Liver (tissue), 9 donors: Measurements from ENCODE around the gene MEF2A. TPM values are rescaled to one million over a fixed set of nuclear protein-coding genes. Genes with fewer than 3 reads are reported as not detected.

Experiments
- DNase-seq: peaks from one replicate; pipeline ENCODE4 v3.0.0-alpha.2; 2017; ENCODE audit warnings: low spot score
- H3K27ac ChIP-seq, 2 donors: one replicate each; pipeline ENCODE4 v1.7.0; 2013; ENCODE audit warnings: inconsistent platforms in 2 of 2, low read length in 2 of 2, control low read depth in 1 of 2, low read depth in 1 of 2, mild to moderate bottlenecking in 1 of 2
- H3K27me3 ChIP-seq, 4 donors: one replicate each; pipeline versions ENCODE4 v1.6.1 to v1.7.0; 2013; ENCODE audit warnings: low read length in 3 of 4, inconsistent platforms in 1 of 4, mild to moderate bottlenecking in 1 of 4, moderate library complexity in 1 of 4; ENCODE audit not compliant: control insufficient read depth in 4 of 4, insufficient read depth in 4 of 4
- H3K36me3 ChIP-seq, 4 donors: one replicate each; pipeline versions ENCODE4 v1.6.1 to v1.7.0; 2013; ENCODE audit warnings: low read length in 3 of 4, mild to moderate bottlenecking in 3 of 4, low read depth in 1 of 4, moderate library complexity in 1 of 4; ENCODE audit not compliant: control insufficient read depth in 4 of 4, insufficient read depth in 3 of 4
- H3K4me1 ChIP-seq, 4 donors: one replicate each; pipeline versions ENCODE4 v1.6.1 to v1.7.0; 2013; ENCODE audit warnings: low read length in 3 of 4, mild to moderate bottlenecking in 3 of 4, moderate library complexity in 1 of 4; ENCODE audit not compliant: control insufficient read depth in 4 of 4, insufficient read depth in 4 of 4
- H3K4me3 ChIP-seq, 3 donors: one replicate each; pipeline versions ENCODE4 v1.6.1 to v1.7.0; 2013; ENCODE audit warnings: low read length in 3 of 3, control low read depth in 1 of 3, low read depth in 1 of 3, mild to moderate bottlenecking in 1 of 3
- H3K9ac ChIP-seq, 2 donors: one replicate each; pipeline ENCODE4 v1.7.0; 2013; ENCODE audit warnings: low read length in 2 of 2, mild to moderate bottlenecking in 2 of 2, moderate library complexity in 2 of 2, control low read depth in 1 of 2, low read depth in 1 of 2
- H3K9me3 ChIP-seq, 4 donors: one replicate each; pipeline versions ENCODE4 v1.6.1 to v1.7.0; 2013; ENCODE audit warnings: low read length in 3 of 4; ENCODE audit not compliant: control insufficient read depth in 4 of 4
- CTCF ChIP-seq: fragments of 150-350 bp; IDR thresholded peaks from 2 replicates; pipeline ENCODE4 v1.5.1; 2017; ENCODE audit warnings: improper control_type of control experiment, low read depth, low read length; ENCODE audit not compliant: missing input control
- EGR1 ChIP-seq, 2 donors: IDR thresholded peaks; 2 replicates each; pipeline ENCODE4 v1.6.1; 2016 to 2018; ENCODE audit warnings: antibody characterized with exemption in 2 of 2, low read depth in 2 of 2
- FOXA1 ChIP-seq: IDR thresholded peaks from 2 replicates; pipeline ENCODE4 v1.6.1; 2016; ENCODE audit warnings: antibody characterized with exemption
- FOXA2 ChIP-seq: IDR thresholded peaks from 2 replicates; pipeline ENCODE4 v1.6.1; 2016; ENCODE audit warnings: antibody characterized with exemption
- GABPA ChIP-seq, 2 donors: IDR thresholded peaks in 1 of 2; conservative IDR thresholded peaks in 1 of 2; 2 replicates each; pipeline ENCODE4 v1.6.1; 2016; ENCODE audit warnings: antibody characterized with exemption in 2 of 2, mild to moderate bottlenecking in 1 of 2, moderate library complexity in 1 of 2
- HNF4A ChIP-seq, 2 donors: conservative IDR thresholded peaks; 2 replicates each; pipeline ENCODE4 v1.6.1; 2016; ENCODE audit warnings: antibody characterized with exemption in 2 of 2, mild to moderate bottlenecking in 2 of 2
- HNF4G ChIP-seq: IDR thresholded peaks from 2 replicates; pipeline ENCODE4 v1.6.1; 2016; ENCODE audit warnings: antibody characterized with exemption
- JUND ChIP-seq, 2 donors: IDR thresholded peaks; 2 replicates each; pipeline ENCODE4 v1.6.1; 2016; ENCODE audit warnings: antibody characterized with exemption in 2 of 2
- MAX ChIP-seq: IDR thresholded peaks from 2 replicates; pipeline ENCODE4 v1.6.1; 2016; ENCODE audit warnings: antibody characterized with exemption
- NR2F2 ChIP-seq: IDR thresholded peaks from 2 replicates; pipeline ENCODE4 v1.6.1; 2016; ENCODE audit warnings: antibody characterized with exemption
- RAD21 ChIP-seq, 2 donors: IDR thresholded peaks; 2 replicates each; pipeline ENCODE4 v1.6.1; 2016; ENCODE audit warnings: antibody characterized with exemption in 2 of 2, mild to moderate bottlenecking in 2 of 2
- RXRA ChIP-seq, 2 donors: IDR thresholded peaks; 2 replicates each; pipeline ENCODE4 v1.6.1; 2017 to 2018; ENCODE audit warnings: antibody characterized with exemption in 2 of 2, mild to moderate bottlenecking in 1 of 2
- SP1 ChIP-seq: IDR thresholded peaks from 2 replicates; pipeline ENCODE4 v1.6.1; 2018; ENCODE audit warnings: antibody characterized with exemption, mild to moderate bottlenecking
- TAF1 ChIP-seq: conservative IDR thresholded peaks from 2 replicates; pipeline ENCODE4 v1.6.1; 2016; ENCODE audit warnings: antibody characterized with exemption, mild to moderate bottlenecking
- YY1 ChIP-seq: IDR thresholded peaks from 2 replicates; pipeline ENCODE4 v1.6.1; 2016; ENCODE audit warnings: antibody characterized with exemption, mild to moderate bottlenecking
- WGBS: extraction: QIAGEN DNeasy Blood & Tissue Kit; methylation state at CpG from one replicate; pipeline ENCODE4 v1.1.7; 2013; 5-methylcytosine and 5-hydroxymethylcytosine counted together
- polyA plus RNA-seq, 2 donors: library from polyadenylated mRNA; stranded (reverse) in 1 of 2; unstranded in 1 of 2; fragments of 200-250 nt in 1 of 2; fragments of >200 nt in 1 of 2; fragmentation: Nextera tagmentation in 1 of 2; extraction: Ambion mirVana in 1 of 2; gene quantifications; one replicate each; pipeline versions ENCODE4 v1.2.1 to v1.2.3, GENCODE V29; 2013 to 2015
- total RNA-seq, 2 donors: library from RNA; depleted of rRNA; stranded (reverse); fragments of >200 nt; gene quantifications; one replicate each; pipeline ENCODE4 v1.2.3, GENCODE V29; 2014
- TF ChIP-seq, protein P1 (sequence below): IDR thresholded peaks from 2 replicates; pipeline ENCODE4 v1.6.1; 2016; ENCODE audit warnings: antibody characterized with exemption
- TF ChIP-seq, protein P2 (sequence below): IDR thresholded peaks from 2 replicates; pipeline ENCODE4 v1.6.1; 2016; ENCODE audit warnings: antibody characterized with exemption
- TF ChIP-seq, protein P3 (sequence below): IDR thresholded peaks from 2 replicates; pipeline ENCODE4 v1.6.1; 2016; ENCODE audit warnings: antibody characterized with exemption, mild to moderate bottlenecking
- donor health status: healthy.
- donor health status: healthy.
- donor health status: healthy.
- donor health status: healthy.
- donor health status: healthy.

The MEF2A gene
- total and polyA plus RNA-seq, 4 donors, result 8.5 to 45.9 (median 18.2) TPM

DNA sequence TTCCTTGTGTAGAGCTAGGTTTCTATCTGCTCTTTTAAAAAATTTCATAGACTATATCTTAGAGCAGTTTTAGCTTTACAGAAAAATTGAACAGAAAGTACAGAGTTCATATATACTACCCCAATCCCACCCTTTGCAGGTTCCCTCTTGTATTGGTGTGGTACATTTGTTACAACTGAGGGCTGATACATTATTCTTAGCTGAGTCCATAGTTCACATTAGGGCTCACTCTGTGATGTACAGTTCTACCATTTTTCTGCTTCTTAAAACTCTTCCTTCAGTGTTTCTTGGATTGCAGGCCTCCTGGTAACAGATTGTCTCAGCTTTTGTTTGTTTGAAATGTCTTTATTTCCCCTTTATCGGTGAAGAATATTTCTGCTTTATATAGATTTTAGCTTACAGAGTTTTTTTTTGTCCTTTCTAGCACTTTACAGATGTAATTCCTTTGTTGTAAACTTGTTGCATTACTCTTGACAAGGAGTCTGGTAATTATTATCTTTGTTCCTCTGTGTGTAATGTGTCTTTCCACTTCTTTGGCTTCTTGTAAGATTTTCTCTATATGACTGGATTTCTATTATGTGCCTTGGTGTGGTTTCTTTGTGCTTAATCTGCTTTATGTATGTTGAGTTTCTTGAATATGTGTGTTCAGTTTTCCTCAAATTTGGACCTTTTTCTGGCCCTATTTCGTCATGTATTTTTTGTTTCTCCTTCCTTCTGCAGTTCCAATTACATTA, 25.3 kb downstream of the MEF2A start:
- WGBS, result 80% methylated on average over 2 of the region's 2 CpGs

GRCh38 chr15:99592145-99592791, 26.5 kb downstream of the MEF2A start:
- H3K4me1 ChIP-seq, result peaks cover 4 to 17% (median 11%) of the 10 kb centered on the region in 4 donors
- DNase-seq, result no peak
- H3K9ac ChIP-seq, result peak overlapping the region in 1 of 2 donors; percentile 46
- H3K27me3 ChIP-seq, result no peaks in the 10 kb centered on the region
- WGBS, result 54% methylated on average over 6 of the region's 6 CpGs
- TF ChIP-seq, protein P1, sequence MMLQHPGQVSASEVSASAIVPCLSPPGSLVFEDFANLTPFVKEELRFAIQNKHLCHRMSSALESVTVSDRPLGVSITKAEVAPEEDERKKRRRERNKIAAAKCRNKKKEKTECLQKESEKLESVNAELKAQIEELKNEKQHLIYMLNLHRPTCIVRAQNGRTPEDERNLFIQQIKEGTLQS, result no peak
- TF ChIP-seq, protein P2, sequence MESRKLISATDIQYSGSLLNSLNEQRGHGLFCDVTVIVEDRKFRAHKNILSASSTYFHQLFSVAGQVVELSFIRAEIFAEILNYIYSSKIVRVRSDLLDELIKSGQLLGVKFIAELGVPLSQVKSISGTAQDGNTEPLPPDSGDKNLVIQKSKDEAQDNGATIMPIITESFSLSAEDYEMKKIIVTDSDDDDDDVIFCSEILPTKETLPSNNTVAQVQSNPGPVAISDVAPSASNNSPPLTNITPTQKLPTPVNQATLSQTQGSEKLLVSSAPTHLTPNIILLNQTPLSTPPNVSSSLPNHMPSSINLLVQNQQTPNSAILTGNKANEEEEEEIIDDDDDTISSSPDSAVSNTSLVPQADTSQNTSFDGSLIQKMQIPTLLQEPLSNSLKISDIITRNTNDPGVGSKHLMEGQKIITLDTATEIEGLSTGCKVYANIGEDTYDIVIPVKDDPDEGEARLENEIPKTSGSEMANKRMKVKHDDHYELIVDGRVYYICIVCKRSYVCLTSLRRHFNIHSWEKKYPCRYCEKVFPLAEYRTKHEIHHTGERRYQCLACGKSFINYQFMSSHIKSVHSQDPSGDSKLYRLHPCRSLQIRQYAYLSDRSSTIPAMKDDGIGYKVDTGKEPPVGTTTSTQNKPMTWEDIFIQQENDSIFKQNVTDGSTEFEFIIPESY, result peak; percentile 18
- TF ChIP-seq JUND (IDR thresholded peaks at IDR 0.05) (no peak), RAD21 (IDR thresholded peaks at IDR 0.05) (peak; percentile 51 to 62), GABPA (IDR thresholded peaks at IDR 0.05 in 1 of 2, conservative IDR thresholded peaks at IDR 0.05 in 1 of 2) (no peak), YY1 (peak; percentile 74), MAX (peak; percentile 92), TAF1 (no peak), HNF4G (no peak), RXRA (IDR thresholded peaks at IDR 0.05) (peak in 1 of 2 donors; percentile 18), NR2F2 (no peak), HNF4A (conservative IDR thresholded peaks at IDR 0.05) (peak; percentile 43 to 45), CTCF (no peak), SP1 (no peak), FOXA2 (no peak), FOXA1 (no peak), EGR1 (IDR thresholded peaks at IDR 0.05; ENCODE audit: low read depth in 2 of 2) (no peak)
- TF ChIP-seq, protein P3, sequence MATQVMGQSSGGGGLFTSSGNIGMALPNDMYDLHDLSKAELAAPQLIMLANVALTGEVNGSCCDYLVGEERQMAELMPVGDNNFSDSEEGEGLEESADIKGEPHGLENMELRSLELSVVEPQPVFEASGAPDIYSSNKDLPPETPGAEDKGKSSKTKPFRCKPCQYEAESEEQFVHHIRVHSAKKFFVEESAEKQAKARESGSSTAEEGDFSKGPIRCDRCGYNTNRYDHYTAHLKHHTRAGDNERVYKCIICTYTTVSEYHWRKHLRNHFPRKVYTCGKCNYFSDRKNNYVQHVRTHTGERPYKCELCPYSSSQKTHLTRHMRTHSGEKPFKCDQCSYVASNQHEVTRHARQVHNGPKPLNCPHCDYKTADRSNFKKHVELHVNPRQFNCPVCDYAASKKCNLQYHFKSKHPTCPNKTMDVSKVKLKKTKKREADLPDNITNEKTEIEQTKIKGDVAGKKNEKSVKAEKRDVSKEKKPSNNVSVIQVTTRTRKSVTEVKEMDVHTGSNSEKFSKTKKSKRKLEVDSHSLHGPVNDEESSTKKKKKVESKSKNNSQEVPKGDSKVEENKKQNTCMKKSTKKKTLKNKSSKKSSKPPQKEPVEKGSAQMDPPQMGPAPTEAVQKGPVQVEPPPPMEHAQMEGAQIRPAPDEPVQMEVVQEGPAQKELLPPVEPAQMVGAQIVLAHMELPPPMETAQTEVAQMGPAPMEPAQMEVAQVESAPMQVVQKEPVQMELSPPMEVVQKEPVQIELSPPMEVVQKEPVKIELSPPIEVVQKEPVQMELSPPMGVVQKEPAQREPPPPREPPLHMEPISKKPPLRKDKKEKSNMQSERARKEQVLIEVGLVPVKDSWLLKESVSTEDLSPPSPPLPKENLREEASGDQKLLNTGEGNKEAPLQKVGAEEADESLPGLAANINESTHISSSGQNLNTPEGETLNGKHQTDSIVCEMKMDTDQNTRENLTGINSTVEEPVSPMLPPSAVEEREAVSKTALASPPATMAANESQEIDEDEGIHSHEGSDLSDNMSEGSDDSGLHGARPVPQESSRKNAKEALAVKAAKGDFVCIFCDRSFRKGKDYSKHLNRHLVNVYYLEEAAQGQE, result no peak
- peak overlapping the region; percentile 53 to 54 for H3K27ac ChIP-seq
- H3K4me3 ChIP-seq, result no peak overlapping the region
- H3K36me3 ChIP-seq, result no peaks in the 10 kb centered on the region
- H3K9me3 ChIP-seq, result no peaks in the 10 kb centered on the region

More for the DNA sequence above, 25.3 kb downstream of the MEF2A start:
- Histone ChIP-seq H3K9me3 (peaks cover 0 to under 1% (median 0%) of the 10 kb centered on the region in 4 donors), H3K27ac (peak overlapping the region in 1 of 2 donors; percentile 17), H3K4me1 (peaks cover 4 to 17% (median 11%) of the 10 kb centered on the region in 4 donors), H3K36me3 (no peaks in the 10 kb centered on the region), H3K9ac (no peak overlapping the region), H3K4me3 (no peak overlapping the region), H3K27me3 (no peaks in the 10 kb centered on the region)
- no peak for DNase-seq
- no peak for TF ChIP-seq FOXA2
- no peak for TF ChIP-seq RAD21 (IDR thresholded peaks at IDR 0.05)
- TF ChIP-seq JUND (IDR thresholded peaks at IDR 0.05), result no peak
- no peak for TF ChIP-seq HNF4A (conservative IDR thresholded peaks at IDR 0.05)
- TF ChIP-seq FOXA1, result no peak
- no peak for TF ChIP-seq HNF4G
- no peak for TF ChIP-seq EGR1 (IDR thresholded peaks at IDR 0.05; ENCODE audit: low read depth in 2 of 2)
- TF ChIP-seq NR2F2, result no peak
- no peak for TF ChIP-seq SP1
- TF ChIP-seq, protein P1, result no peak
- TF ChIP-seq TAF1, result no peak
- TF ChIP-seq RXRA (IDR thresholded peaks at IDR 0.05), result no peak
